Measurements from ENCODE around the gene PSMA3. TPM values are rescaled to one million over a fixed set of nuclear protein-coding genes. Genes with fewer than 3 reads are reported as not detected.

The PSMA3 gene
- total RNA-seq, 6 experiments from 2014 or later, result 158 to 210 (median 187) TPM

- DNase-seq, result no peak
- no peak for TF ChIP-seq CTCF (IDR thresholded peaks at IDR 0.05)
- H3K4me1 Mint-ChIP-seq (ENCODE audit: low read depth), result peaks cover 55% of the 10 kb centered on the region
- H3K27me3 Mint-ChIP-seq (ENCODE audit: insufficient read depth), result peaks cover 3% of the 10 kb centered on the region; the same call in 1 of the 2 replicates
- no peak overlapping the region; the same call in 1 of the 2 replicates for H3K4me3 Mint-ChIP-seq
- H3K9me3 Mint-ChIP-seq, result no peaks in the 10 kb centered on the region
- H3K36me3 Mint-ChIP-seq (ENCODE audit: low read depth), result peaks cover 56% of the 10 kb centered on the region
- H3K27ac Mint-ChIP-seq, result peak overlapping the region; percentile 78
Observed at GRCh38 chr14:58282925-58283593, 38.4 kb downstream of the PSMA3 start.

- Mint-ChIP-seq H3K9me3 (no peaks in the 10 kb centered on the region), H3K27ac (0 out of 2 replicates have a peak overlapping the region, but pooled peaks have one; percentile 22), H3K36me3 (ENCODE audit: low read depth) (peaks cover 59% of the 10 kb centered on the region), H3K27me3 (ENCODE audit: insufficient read depth) (peaks cover 3% of the 10 kb centered on the region; the same call in 1 of the 2 replicates), H3K4me3 (no peak overlapping the region), H3K4me1 (ENCODE audit: low read depth) (peaks cover 59% of the 10 kb centered on the region)
- no peak for TF ChIP-seq CTCF (IDR thresholded peaks at IDR 0.05)
- no peak for DNase-seq
Observed at GRCh38 chr14:58283730-58284129, 39.1 kb downstream of the PSMA3 start.

- H3K4me1 Mint-ChIP-seq (ENCODE audit: low read depth), result peaks cover 56% of the 10 kb centered on the region
- peaks cover 3% of the 10 kb centered on the region; the same call in 1 of the 2 replicates for H3K27me3 Mint-ChIP-seq (ENCODE audit: insufficient read depth)
Observed at GRCh38 chr14:58285132-58285531, 40.5 kb downstream of the PSMA3 start.

GRCh38 chr14:58287607-58288042, 43.0 kb downstream of the PSMA3 start:
- peak overlapping the region; percentile 9; the same call in 1 of the 2 replicates for H3K27ac Mint-ChIP-seq
- H3K27me3 Mint-ChIP-seq (ENCODE audit: insufficient read depth), result no peaks in the 10 kb centered on the region; the same call in 1 of the 2 replicates
- H3K4me3 Mint-ChIP-seq, result no peak overlapping the region
- H3K4me1 Mint-ChIP-seq (ENCODE audit: low read depth), result peaks cover 39% of the 10 kb centered on the region
- peaks cover 62% of the 10 kb centered on the region for H3K36me3 Mint-ChIP-seq (ENCODE audit: low read depth)
- DNase-seq, result no peak
- TF ChIP-seq CTCF (IDR thresholded peaks at IDR 0.05), result no peak
- no peaks in the 10 kb centered on the region for H3K9me3 Mint-ChIP-seq

More at GRCh38 chr14:58285132-58285531, 40.5 kb downstream of the PSMA3 start:
- Mint-ChIP-seq H3K36me3 (ENCODE audit: low read depth) (peaks cover 63% of the 10 kb centered on the region), H3K9me3 (no peaks in the 10 kb centered on the region), H3K4me3 (no peak overlapping the region), H3K27ac (no peak overlapping the region)
- no peak for TF ChIP-seq CTCF (IDR thresholded peaks at IDR 0.05)
- DNase-seq, result no peak

- Mint-ChIP-seq H3K27ac (peak overlapping the region; percentile 9; the same call in 1 of the 2 replicates), H3K4me3 (no peak overlapping the region)
- DNase-seq, result no peak
Observed at GRCh38 chr14:58288106-58288792, 43.6 kb downstream of the PSMA3 start.

More at GRCh38 chr14:58288106-58288792, 43.6 kb downstream of the PSMA3 start:
- H3K36me3 Mint-ChIP-seq (ENCODE audit: low read depth), result peaks cover 63% of the 10 kb centered on the region
- H3K4me1 Mint-ChIP-seq (ENCODE audit: low read depth), result peaks cover 39% of the 10 kb centered on the region
- H3K27me3 Mint-ChIP-seq (ENCODE audit: insufficient read depth), result no peaks in the 10 kb centered on the region; the same call in 1 of the 2 replicates
- no peak for TF ChIP-seq CTCF (IDR thresholded peaks at IDR 0.05)
- H3K9me3 Mint-ChIP-seq, result no peaks in the 10 kb centered on the region
